GM23248 (cell line): ENCODE data around the gene RNASEH2C.

Experiments used
- EZH2 ChIP-seq: fragments of 200-600 bp; sonication (generic); IDR thresholded peaks from 2 replicates; pipeline ENCODE4 v1.6.1; 2018; ENCODE audit warnings: antibody characterized with exemption, mild to moderate bottlenecking; ENCODE audit not compliant: insufficient read depth, poor library complexity, severe bottlenecking
- EZH2phosphoT487 ChIP-seq: fragments of 200-600 bp; sonication (generic); IDR thresholded peaks from 2 replicates; pipeline ENCODE4 v1.6.1; 2018; ENCODE audit warnings: antibody characterized with exemption, moderate library complexity, mild to moderate bottlenecking, low read depth; ENCODE audit not compliant: insufficient read depth

GRCh38 chr11:65716774-65717405 lies 3.7 kb downstream of the RNASEH2C start:
- no peak for TF ChIP-seq EZH2
- TF ChIP-seq EZH2phosphoT487: no peak
